ENCODE data around the gene MAPK12. TPM values are rescaled to one million over a fixed set of nuclear protein-coding genes. Genes with fewer than 3 reads are reported as not detected.

The MAPK12 gene
- total RNA-seq, 4 donors from 2014 or later = 3.1 to 5.1 (median 3.7) TPM

DNA sequence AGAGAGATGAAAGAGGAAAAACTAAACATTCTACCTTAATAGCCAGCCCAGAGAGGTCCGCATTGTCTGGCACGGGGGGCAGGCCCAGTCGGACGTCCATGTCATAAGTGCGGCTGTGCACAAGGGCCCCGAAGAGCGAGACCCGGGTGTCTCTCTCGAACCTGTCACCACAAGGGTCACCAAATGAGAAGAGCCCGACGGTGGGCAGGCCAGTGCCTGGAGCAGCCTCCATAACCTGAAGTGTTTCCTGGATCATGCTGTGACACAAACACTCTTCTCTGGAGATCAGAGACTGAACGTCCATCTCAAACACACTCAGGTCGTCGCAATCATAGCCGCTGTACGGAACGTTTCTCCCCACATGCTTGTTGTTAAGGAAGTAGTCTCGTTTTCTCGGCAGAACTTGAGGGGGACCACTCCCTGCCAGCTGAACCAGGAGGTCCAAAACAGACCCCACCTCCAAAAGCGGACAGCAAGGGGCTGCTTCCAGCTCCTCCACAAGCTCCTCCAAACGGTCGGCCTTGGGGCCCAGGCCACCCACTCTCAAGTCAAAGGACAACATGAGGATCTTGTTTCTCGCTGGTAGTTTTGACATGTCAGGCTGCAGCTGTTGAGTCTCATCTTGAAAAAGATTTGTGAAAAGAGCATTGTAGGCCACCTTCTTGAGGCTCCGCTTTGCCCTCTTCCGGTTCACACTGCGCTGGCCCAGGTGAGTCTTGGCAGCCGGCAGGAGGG, 17.6 kb downstream of the MAPK12 start:
- peaks cover 4 to 10% of the 10 kb centered on the region in 2 donors for H3K36me3 ChIP-seq
- H3K4me1 ChIP-seq = peaks cover 34 to 39% of the 10 kb centered on the region in 2 donors
- H3K9me3 ChIP-seq = no peaks in the 10 kb centered on the region
- no peak for TF ChIP-seq POLR2A (IDR thresholded peaks at IDR 0.05)
- TF ChIP-seq, protein P1, sequence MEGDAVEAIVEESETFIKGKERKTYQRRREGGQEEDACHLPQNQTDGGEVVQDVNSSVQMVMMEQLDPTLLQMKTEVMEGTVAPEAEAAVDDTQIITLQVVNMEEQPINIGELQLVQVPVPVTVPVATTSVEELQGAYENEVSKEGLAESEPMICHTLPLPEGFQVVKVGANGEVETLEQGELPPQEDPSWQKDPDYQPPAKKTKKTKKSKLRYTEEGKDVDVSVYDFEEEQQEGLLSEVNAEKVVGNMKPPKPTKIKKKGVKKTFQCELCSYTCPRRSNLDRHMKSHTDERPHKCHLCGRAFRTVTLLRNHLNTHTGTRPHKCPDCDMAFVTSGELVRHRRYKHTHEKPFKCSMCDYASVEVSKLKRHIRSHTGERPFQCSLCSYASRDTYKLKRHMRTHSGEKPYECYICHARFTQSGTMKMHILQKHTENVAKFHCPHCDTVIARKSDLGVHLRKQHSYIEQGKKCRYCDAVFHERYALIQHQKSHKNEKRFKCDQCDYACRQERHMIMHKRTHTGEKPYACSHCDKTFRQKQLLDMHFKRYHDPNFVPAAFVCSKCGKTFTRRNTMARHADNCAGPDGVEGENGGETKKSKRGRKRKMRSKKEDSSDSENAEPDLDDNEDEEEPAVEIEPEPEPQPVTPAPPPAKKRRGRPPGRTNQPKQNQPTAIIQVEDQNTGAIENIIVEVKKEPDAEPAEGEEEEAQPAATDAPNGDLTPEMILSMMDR (IDR thresholded peaks at IDR 0.05) = no peak
- H3K4me3 ChIP-seq (replicated peaks in 1 of 3) = peak overlapping the region; percentile 77 to 100 (median 86)
- no peak for DNase-seq
- intact Hi-C loops (cut with DNase I) = loop anchor here (10.0 kb wide), 1 partner anchor 261 kb away; the partner anchor contains the start of genes LMF2 and NCAPH2
- 20 to 23% methylated on average over 14 to 25 of the region's 27 CpGs for WGBS, 2 donors
- peak overlapping the region; percentile 46 to 83 (median 68) for H3K27ac ChIP-seq
- no peaks in the 10 kb centered on the region for H3K27me3 ChIP-seq

DNA sequence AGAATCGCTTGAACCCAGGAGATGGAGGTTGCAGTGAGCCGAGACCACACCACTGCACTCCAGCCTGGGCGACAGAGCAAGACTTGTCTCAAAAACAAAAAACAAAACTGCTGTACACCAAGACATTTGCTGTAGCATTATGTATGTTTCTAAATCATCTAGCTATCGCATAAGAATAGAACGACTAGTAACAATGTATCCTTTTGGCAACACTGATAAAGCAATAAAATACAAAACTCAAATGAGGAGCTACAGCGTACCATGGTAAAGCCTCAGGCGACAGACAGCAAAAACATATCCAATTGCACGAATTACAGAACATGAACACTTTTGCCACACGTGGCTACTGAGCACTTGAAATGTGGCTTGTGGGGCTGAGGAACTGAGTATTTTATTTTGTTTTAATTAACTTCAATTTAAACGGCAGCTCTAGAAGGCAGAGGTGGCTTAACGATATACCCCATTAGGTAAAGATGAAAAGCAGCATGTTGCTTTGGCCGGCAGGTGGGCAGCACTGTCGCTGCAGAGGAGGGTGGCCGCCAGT, 19.0 kb downstream of the MAPK12 start:
- no peak for DNase-seq
- TF ChIP-seq POLR2A (IDR thresholded peaks at IDR 0.05) = no peak
- TF ChIP-seq, protein P1 (IDR thresholded peaks at IDR 0.05) = no peak
- intact Hi-C loops (cut with DNase I) = loop anchor here (10.0 kb wide), 1 partner anchor 262 kb away; the partner anchor contains the start of genes LMF2 and NCAPH2
- WGBS, 2 donors = 71 to 72% methylated on average over 14 of the region's 14 CpGs
- peak overlapping the region in 1 of 3 donors; percentile 77 for H3K4me3 ChIP-seq (replicated peaks in 1 of 3)
- no peak overlapping the region for H3K27ac ChIP-seq
- H3K4me1 ChIP-seq = peaks cover 34 to 39% of the 10 kb centered on the region in 2 donors
- no peaks in the 10 kb centered on the region for H3K9me3 ChIP-seq
- H3K27me3 ChIP-seq = no peaks in the 10 kb centered on the region
- H3K36me3 ChIP-seq = peaks cover 4 to 10% of the 10 kb centered on the region in 2 donors

DNA sequence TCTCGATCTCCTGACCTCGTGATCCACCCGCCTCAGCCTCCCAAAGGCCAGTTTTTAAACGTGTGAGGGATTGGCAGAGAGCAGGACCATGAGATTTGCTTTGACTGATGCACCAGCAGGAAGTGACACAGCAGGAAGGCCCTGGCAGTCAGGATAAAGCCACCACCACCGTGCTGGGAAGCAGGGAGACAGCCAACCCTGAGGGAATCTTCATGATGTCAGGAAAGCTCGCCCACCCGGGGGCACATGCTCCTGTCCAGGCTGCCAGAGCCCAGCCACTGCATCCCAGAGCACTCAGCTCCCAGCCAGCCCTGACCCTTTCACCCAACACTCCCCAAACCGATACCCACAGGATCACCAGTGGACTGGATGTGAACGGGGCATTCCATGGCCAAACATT, 22.7 kb downstream of the MAPK12 start:
- Histone ChIP-seq H3K27me3 (no peaks in the 10 kb centered on the region), H3K9me3 (no peaks in the 10 kb centered on the region), H3K36me3 (peaks cover 2 to 10% of the 10 kb centered on the region in 2 donors), H3K4me3 (replicated peaks in 1 of 3) (no peak overlapping the region), H3K4me1 (peaks cover 23 to 30% of the 10 kb centered on the region in 2 donors), H3K27ac (no peak overlapping the region)
- intact Hi-C loops (cut with DNase I) = no loop called here
- no peak for TF ChIP-seq POLR2A (IDR thresholded peaks at IDR 0.05)
- TF ChIP-seq, protein P1 (IDR thresholded peaks at IDR 0.05) = no peak
- 88 to 89% methylated on average over 4 to 8 of the region's 9 CpGs for WGBS, 2 donors
- no peak for DNase-seq

DNA sequence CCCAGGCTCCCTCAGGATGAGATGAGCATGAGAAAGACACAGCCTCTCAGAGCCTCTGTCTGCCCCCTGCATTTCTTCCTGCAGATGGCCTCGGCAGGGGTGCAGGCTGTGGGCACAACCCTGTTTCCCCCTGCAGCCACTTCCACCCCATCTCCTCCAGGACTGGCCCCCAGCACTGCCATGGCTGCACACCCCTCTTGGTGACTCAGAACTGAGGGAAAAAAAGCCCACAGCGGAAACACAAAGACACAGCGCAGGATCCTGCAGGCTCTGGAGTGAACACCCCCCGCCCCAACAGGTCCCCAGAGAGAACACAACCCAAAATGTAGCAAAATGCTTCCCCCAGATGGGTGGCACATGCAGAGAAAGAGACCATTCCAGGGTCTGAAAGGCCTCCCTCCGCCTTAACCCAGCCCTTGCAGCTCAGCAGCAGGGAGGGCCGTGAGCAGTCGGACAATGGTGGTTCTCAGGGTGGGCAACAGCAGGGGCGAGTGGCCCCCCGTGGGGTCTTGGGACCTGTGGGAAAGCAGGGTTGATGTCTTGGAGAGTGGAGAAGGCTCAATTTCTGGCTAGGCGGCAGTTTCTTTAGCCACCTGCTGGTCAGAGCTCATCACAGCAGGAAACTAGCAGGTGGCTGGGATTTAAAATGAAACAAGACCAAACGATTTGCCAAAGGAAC, 24.6 kb downstream of the MAPK12 start:
- intact Hi-C loops (cut with DNase I) = no loop called here
- DNase-seq = no peak
- Histone ChIP-seq H3K36me3 (peaks cover 9 to 13% of the 10 kb centered on the region in 2 donors), H3K9me3 (no peaks in the 10 kb centered on the region), H3K4me3 (replicated peaks in 1 of 3) (no peak overlapping the region), H3K27ac (no peak overlapping the region), H3K4me1 (peaks cover 6 to 14% of the 10 kb centered on the region in 2 donors), H3K27me3 (no peaks in the 10 kb centered on the region)
- TF ChIP-seq POLR2A (IDR thresholded peaks at IDR 0.05) = no peak
- TF ChIP-seq, protein P1 (IDR thresholded peaks at IDR 0.05) = peak in 1 of 6 experiments; percentile 9
- WGBS, 2 donors = 82 to 85% methylated on average over 10 to 11 of the region's 11 CpGs

All from thyroid gland (tissue), 4 donors.